Thyroid gland (tissue), 4 donors: ENCODE results near the gene HAUS1.

Experiments
- CTCF ChIP-seq, 6 experiments: fragments of 200-600 bp in 3 of 6; fragments of 450-650 bp in 3 of 6; sonication (generic) in 3 of 6; IDR thresholded peaks; one replicate each; pipeline ENCODE4 v1.5.1; 2016 to 2019; ENCODE audit warnings: antibody characterized with exemption in 6 of 6, mild to moderate bottlenecking in 2 of 6, inconsistent platforms in 1 of 6, moderate library complexity in 1 of 6
- POLR2A ChIP-seq, 2 donors: fragments of 450-650 bp; IDR thresholded peaks; one replicate each; pipeline ENCODE4 v1.6.1; 2017; ENCODE audit warnings: antibody characterized with exemption in 2 of 2, mild to moderate bottlenecking in 2 of 2, moderate library complexity in 1 of 2

DNA sequence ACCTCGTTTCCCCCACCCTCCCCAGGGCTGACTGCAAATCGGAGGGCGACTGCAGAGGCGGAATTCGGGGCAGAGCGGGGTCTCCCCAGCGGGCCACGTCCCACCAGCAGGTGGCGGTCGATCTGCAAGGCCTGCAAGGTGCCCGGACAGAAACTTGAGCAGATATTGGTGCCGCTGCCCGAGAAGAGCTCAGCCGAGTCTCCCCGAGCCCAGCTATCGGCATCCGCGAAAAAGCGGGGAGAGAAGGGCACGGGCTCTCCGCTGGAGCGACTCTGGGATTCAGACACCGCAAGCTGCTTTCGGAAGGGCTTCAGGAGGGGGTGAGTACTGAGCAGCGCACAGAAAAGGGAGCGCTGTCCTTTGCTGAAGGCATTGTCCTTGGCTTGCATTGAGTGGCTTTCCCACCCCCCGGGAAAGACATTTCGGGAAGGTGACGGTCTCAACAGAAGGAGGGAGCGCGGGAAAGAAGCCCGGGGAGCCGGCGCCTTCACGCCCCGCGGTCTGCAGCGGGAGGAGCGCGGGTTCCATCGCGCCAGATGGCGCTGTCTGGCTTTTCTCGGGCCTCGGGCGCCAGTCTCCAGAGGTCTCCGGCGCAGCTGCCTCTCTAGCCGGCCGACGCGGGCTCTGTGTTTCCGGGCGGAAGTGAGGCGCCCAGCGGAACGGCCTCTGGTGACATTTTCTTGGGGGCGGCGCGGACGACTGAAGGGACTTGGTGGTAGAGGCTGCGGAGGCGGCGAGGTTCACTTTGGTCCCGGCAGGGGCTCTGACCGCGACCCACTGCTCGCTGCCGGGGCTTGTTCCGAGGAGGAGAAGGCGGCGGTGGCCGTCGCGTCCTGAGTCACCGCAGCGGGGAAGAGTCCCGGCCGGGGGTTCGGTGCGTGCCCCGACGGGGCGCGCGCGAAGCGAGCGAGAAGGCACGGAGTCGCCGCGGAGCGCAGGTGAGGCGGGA lies 69.5 kb downstream of the HAUS1 start:
- TF ChIP-seq CTCF (IDR thresholded peaks at IDR 0.05) (peak; percentile 54 to 85 (median 78)), POLR2A (IDR thresholded peaks at IDR 0.05) (peak in 1 of 2 donors; percentile 78)
